ENCODE results near the gene DNAI2.

The DNAI2 gene

DNA sequence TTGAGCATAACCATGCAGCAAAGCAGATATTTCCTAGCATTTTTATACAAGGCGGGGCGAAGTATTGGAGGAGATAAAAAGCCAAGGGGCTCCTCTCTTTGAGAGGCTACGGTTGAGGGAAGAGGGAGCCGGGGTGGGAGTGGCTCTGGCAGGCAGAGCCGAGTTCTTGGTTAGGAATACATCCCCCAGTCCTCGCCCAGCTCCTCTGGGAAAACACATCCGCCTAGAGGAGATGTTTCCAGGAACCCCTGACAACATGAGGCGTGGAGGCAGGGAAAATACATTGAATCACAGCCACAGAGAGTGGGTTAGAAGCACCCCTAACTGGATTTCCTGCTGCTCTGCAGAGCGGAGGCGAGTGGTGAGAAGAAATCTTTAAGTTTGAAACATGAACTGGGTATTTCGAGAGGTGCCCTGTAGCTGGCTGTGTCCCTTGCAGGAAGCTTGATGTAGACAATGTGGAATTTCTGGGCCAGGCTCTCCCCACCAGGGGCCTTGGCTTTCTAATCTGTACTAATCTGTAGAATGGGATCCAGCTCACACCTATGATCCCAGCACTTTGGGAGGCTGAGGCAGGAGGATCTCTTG is 33.3 kb upstream of the DNAI2 start:
- DNase-seq (ENCODE audit: insufficient read length, low spot score): no peak
- TF ChIP-seq CTCF (IDR thresholded peaks at IDR 0.05; ENCODE audit: insufficient read depth, missing control alignments): no peak
- no peak for FAIRE-seq

DNA sequence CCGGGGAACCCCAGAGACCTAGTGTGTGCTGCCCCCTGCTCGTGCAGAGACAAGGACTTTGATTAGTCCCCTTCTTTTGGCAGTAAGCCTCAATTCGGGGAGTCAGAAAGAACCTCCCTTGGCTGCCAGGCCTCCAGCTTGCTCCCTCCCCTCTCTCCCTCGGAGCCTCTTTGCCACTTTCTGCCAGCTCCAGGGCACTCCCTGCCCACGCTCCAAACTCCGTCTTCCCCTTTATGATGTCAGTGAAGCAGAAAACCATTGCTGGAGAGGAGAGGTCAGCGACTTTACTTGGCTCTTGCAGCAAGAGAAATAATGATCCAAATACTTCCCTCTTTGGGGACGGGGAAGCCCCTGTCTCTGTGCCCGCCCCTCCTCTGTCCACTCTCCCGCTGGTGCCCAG is 32.6 kb upstream of the DNAI2 start:
- DNase-seq (ENCODE audit: insufficient read length, low spot score) (no peak), FAIRE-seq (no peak)
- no peak for TF ChIP-seq CTCF (IDR thresholded peaks at IDR 0.05; ENCODE audit: insufficient read depth, missing control alignments)

GRCh38 chr17:74241847-74242246 is 32.2 kb upstream of the DNAI2 start:
- no peak for FAIRE-seq
- TF ChIP-seq CTCF (IDR thresholded peaks at IDR 0.05; ENCODE audit: insufficient read depth, missing control alignments): no peak

GRCh38 chr17:74243013-74243755 is 30.9 kb upstream of the DNAI2 start:
- no peak for FAIRE-seq
- no peak for DNase-seq (ENCODE audit: insufficient read length, low spot score)
- TF ChIP-seq CTCF (IDR thresholded peaks at IDR 0.05; ENCODE audit: insufficient read depth, missing control alignments): no peak

More at GRCh38 chr17:74241847-74242246, 32.2 kb upstream of the DNAI2 start:
- DNase-seq (ENCODE audit: insufficient read length, low spot score): no peak

DNA sequence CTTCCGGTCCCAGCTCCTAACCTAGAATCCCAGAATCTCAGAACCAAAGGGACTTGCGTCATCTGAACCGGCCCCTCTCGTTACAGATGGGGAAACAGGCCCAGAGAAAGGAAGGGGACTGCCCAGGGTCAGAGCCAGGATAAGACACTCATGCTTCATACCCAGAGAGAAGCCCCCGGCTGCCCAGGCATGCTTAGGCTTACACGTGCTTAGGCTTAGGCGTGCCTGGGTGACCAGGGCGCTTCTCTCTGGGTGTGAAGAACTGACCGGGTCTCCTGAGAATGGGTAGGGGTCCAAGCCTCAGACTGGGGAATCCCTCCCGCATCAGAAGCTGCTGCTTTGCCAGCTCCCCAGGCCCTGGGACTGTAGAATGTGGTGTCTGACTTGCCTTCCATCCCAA is 29.9 kb upstream of the DNAI2 start:
- no peak for FAIRE-seq
- no peak for TF ChIP-seq CTCF (IDR thresholded peaks at IDR 0.05; ENCODE audit: insufficient read depth, missing control alignments)
- no peak for DNase-seq (ENCODE audit: insufficient read length, low spot score)

DNA sequence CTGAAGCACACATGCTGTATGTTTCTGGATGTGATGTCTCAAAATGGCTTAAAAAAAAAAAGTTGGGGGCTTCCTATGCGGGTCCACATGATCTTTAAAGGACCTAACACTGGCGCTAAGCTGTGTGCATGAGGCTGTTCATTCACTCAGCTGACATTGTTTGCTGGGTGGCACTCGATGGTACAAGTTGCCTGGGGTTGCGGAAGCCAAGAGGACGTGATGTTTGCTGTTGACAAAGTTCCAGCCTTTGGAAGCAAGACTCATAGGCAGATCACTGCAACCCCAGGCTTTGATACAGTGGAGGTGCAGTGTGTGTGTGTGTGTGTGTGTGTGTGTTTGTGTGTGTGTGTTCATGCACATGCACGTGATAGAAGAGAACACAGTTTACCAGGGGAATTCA is 29.5 kb upstream of the DNAI2 start:
- DNase-seq (ENCODE audit: insufficient read length, low spot score) (no peak), FAIRE-seq (no peak)
- TF ChIP-seq CTCF (IDR thresholded peaks at IDR 0.05; ENCODE audit: insufficient read depth, missing control alignments): no peak

DNA sequence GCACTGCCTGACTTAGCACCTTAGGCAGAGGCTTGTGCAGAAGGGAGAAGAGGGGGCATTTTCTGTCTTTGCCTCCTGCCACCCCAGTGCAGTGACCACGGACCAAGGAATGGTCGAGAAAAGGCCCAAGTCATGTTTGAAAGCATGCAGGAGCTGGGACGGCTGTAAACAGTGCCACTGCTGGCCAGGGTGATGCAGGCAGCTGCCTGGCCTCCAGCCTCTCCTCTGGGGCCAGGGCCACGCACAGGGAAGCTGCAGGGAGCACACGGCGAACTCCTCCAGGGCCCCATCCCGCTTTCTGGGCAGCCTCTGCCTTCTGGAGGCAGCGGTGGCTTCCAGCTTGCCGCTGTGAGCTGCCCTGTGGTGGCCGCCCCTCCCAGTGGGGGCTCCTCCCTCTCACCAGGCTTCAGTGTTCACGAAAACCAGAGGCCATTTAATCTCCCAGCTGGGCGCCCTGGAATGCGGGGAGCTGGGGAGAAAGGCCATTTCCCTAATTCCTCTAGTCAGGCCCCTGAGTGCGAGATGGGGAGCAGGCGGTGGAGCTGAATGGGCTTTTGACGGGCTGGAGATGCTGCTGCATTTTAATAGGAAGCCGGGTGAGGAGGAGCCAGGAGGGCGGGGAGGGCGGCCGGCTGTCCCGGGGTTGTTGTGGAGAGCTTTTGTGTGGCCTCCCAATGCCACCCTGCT is 28.7 kb upstream of the DNAI2 start:
- DNase-seq (ENCODE audit: insufficient read length, low spot score) (no peak), FAIRE-seq (no peak)
- no peak for TF ChIP-seq CTCF (IDR thresholded peaks at IDR 0.05; ENCODE audit: insufficient read depth, missing control alignments)
